Amniotic stem cell (primary cell): Measurements from ENCODE around the gene SPATA31A1.
"Not testable (repeated sequence)": the region's sequence is repeated elsewhere in the genome, so short reads cannot be mapped to it uniquely, and the experiment has no call there.

ENCODE experiments used
- DNase-seq: peaks from one replicate; lab custom pipeline; 2025; lab: John Stamatoyannopoulos, UW

SPATA31A1 gene

GRCh38 chr9:39355369-39355768, at the start of gene SPATA31A1:
TSS of gene SPATA31A1 (plus strand) at chr9:39355669. CDS start at chr9:39355731, 62 bp downstream.
- not testable (repeated sequence) for DNase-seq

GRCh38 chr9:39407261-39408204, 52.1 kb downstream of the SPATA31A1 start:
- DNase-seq: not testable (repeated sequence)

GRCh38 chr9:39411254-39411940, 55.9 kb downstream of the SPATA31A1 start:
- DNase-seq: not testable (repeated sequence)
